IMR-90 (cell line): Measurements from ENCODE around the gene RPTOR. TPM values are rescaled to one million over a fixed set of nuclear protein-coding genes. Genes with fewer than 3 reads are reported as not detected.

ENCODE experiments used
- ATAC-seq: fragments of 200-7000 bp; cut with Tn5 transposase; 2 replicates; pipeline ENCODE4 v1.9.1; 2020; ENCODE audit warnings: low read depth, mild to moderate bottlenecking, moderate library complexity
- BruUV-seq: library from RNA; stranded (reverse); fragments of 400-500 nt; replicated peaks from 2 replicates; lab custom pipeline; 2021; lab: Mats Ljungman, UMichigan
- CTCF ChIA-PET: fragments of 300-600 bp; formaldehyde crosslinking; extraction: SDS; loops from one replicate; lab custom pipeline; 2021; ENCODE audit warnings: antibody characterized with exemption; lab: Yijun Ruan, JAX
- POLR2A ChIA-PET: fragments of 300-600 bp; sonication (Branson Sonifier 250); formaldehyde crosslinking; loops from one replicate; lab custom pipeline; 2022; ENCODE audit warnings: antibody characterized with exemption; ENCODE audit not compliant: unreplicated experiment; lab: Charles Lee
- DNase-seq: peaks from one replicate; pipeline ENCODE4 v3.0.0; 2013
- H2AFZ ChIP-seq: replicated peaks from 2 replicates; pipeline ENCODE3; 2013; ENCODE audit warnings: low read length, mild to moderate bottlenecking; ENCODE audit not compliant: poor library complexity
- H2AK5ac ChIP-seq: 2 replicates; pipeline ENCODE4 v1.6.1; 2013; ENCODE audit warnings: low read depth, low read length, inconsistent platforms
- H2AK9ac ChIP-seq: replicated peaks from 2 replicates; pipeline ENCODE3; 2013; ENCODE audit warnings: mild to moderate bottlenecking, low read depth, low read length, moderate library complexity; ENCODE audit not compliant: poor library complexity
- H2BK120ac ChIP-seq: 2 replicates; pipeline ENCODE4 v1.6.1; 2013; ENCODE audit warnings: low read depth, low read length, inconsistent platforms
- H2BK15ac ChIP-seq: 3 replicates; pipeline ENCODE4 v1.6.1; 2013; ENCODE audit warnings: low read depth, low read length, inconsistent platforms
- H2BK20ac ChIP-seq: 2 replicates; pipeline ENCODE4 v1.6.1; 2013; ENCODE audit warnings: low read depth, mild to moderate bottlenecking, inconsistent platforms, low read length, moderate library complexity
- H2BK5ac ChIP-seq: 2 replicates; pipeline ENCODE4 v1.6.1; 2013; ENCODE audit warnings: mild to moderate bottlenecking, low read depth, low read length, inconsistent platforms; ENCODE audit not compliant: poor library complexity, severe bottlenecking
- H3K14ac ChIP-seq: replicated peaks from 2 replicates; pipeline ENCODE4 v1.6.1; 2013; ENCODE audit warnings: low read depth, low read length, inconsistent platforms
- H3K18ac ChIP-seq: 2 replicates; pipeline ENCODE4 v1.6.1; 2013; ENCODE audit warnings: low read depth, low read length, control low read depth
- H3K23ac ChIP-seq: 2 replicates; pipeline ENCODE4 v1.6.1; 2013; ENCODE audit warnings: low read depth, low read length, inconsistent platforms
- H3K27ac ChIP-seq: 2 replicates; pipeline ENCODE4 v1.5.1; 2013; ENCODE audit warnings: mild to moderate bottlenecking, control low read depth, low read length; ENCODE audit not compliant: insufficient read depth
- H3K27me3 ChIP-seq: 2 replicates; pipeline ENCODE4 v1.6.1; 2013; ENCODE audit warnings: low read length; ENCODE audit not compliant: control insufficient read depth, insufficient read depth
- H3K36me3 ChIP-seq: 2 replicates; pipeline ENCODE4 v1.6.1; 2013; ENCODE audit warnings: low read length, mixed read lengths; ENCODE audit not compliant: control insufficient read depth, insufficient read depth
- H3K4ac ChIP-seq: 2 replicates; pipeline ENCODE4 v1.6.1; 2013; ENCODE audit warnings: low read depth, low read length, inconsistent platforms
- H3K4me1 ChIP-seq: 2 replicates; pipeline ENCODE4 v1.6.1; 2013; ENCODE audit warnings: low read length, mixed read lengths; ENCODE audit not compliant: control insufficient read depth, insufficient read depth
- H3K4me2 ChIP-seq: 2 replicates; pipeline ENCODE4 v1.6.1; 2013; ENCODE audit warnings: low read depth, mild to moderate bottlenecking, control low read depth, low read length, moderate library complexity
- H3K4me3 ChIP-seq: 2 replicates; pipeline ENCODE4 v1.5.1; 2013; ENCODE audit warnings: low read depth, mild to moderate bottlenecking, control low read depth, low read length, moderate library complexity; ENCODE audit not compliant: insufficient read depth
- H3K56ac ChIP-seq: 2 replicates; pipeline ENCODE4 v1.6.1; 2013; ENCODE audit warnings: low read length, inconsistent platforms; ENCODE audit not compliant: insufficient read depth; ENCODE audit errors: extremely low read depth
- H3K79me1 ChIP-seq, 2 experiments: 2 replicates each; pipeline ENCODE4 v1.6.1; 2013; ENCODE audit warnings: low read length in 2 of 2, inconsistent platforms in 1 of 2, low read depth in 1 of 2
- H3K9ac ChIP-seq: 2 replicates; pipeline ENCODE4 v1.6.1; 2013; ENCODE audit warnings: low read depth, low read length, control low read depth
- H3K9me1 ChIP-seq: 2 replicates; pipeline ENCODE4 v1.6.1; 2013; ENCODE audit warnings: low read length, inconsistent platforms; ENCODE audit not compliant: insufficient read depth
- H3K9me3 ChIP-seq: 2 replicates; pipeline ENCODE4 v1.6.1; 2013; ENCODE audit warnings: low read length; ENCODE audit not compliant: control insufficient read depth, insufficient read depth
- H4K20me1 ChIP-seq: 2 replicates; pipeline ENCODE4 v1.6.1; 2013; ENCODE audit warnings: low read length, inconsistent platforms; ENCODE audit not compliant: insufficient read depth
- H4K5ac ChIP-seq: 2 replicates; pipeline ENCODE4 v1.6.1; 2013; ENCODE audit warnings: mild to moderate bottlenecking, low read depth, low read length, control low read depth
- H4K8ac ChIP-seq, 2 experiments: 2 replicates each; pipeline ENCODE4 v1.6.1; 2013; ENCODE audit warnings: low read depth in 2 of 2, low read length in 2 of 2, control low read depth in 1 of 2, inconsistent platforms in 1 of 2
- H4K91ac ChIP-seq: 2 replicates; pipeline ENCODE4 v1.6.1; 2013; ENCODE audit warnings: low read depth, low read length, inconsistent platforms; ENCODE audit not compliant: insufficient read depth
- BHLHE40 ChIP-seq: fragments of 150-350 bp; IDR thresholded peaks from 2 replicates; pipeline ENCODE4 v1.6.1; 2016; ENCODE audit warnings: mild to moderate bottlenecking, low read depth, low read length
- CEBPB ChIP-seq: IDR thresholded peaks from 2 replicates; pipeline ENCODE4 v1.6.1; 2012; ENCODE audit warnings: low read depth, low read length, improper control_type of control experiment
- CTCF ChIP-seq: conservative IDR thresholded peaks from 2 replicates; pipeline ENCODE4 v1.5.1; 2012; ENCODE audit warnings: mild to moderate bottlenecking, low read depth, low read length, improper control_type of control experiment
- FOS ChIP-seq: fragments of 150-350 bp; IDR thresholded peaks from 2 replicates; pipeline ENCODE4 v1.6.1; 2016; ENCODE audit warnings: low read depth, low read length
- MAFK ChIP-seq: IDR thresholded peaks from 2 replicates; pipeline ENCODE4 v1.6.1; 2012; ENCODE audit warnings: low read depth, low read length, improper control_type of control experiment
- NFE2L2 ChIP-seq: fragments of 150-350 bp; IDR thresholded peaks from 2 replicates; pipeline ENCODE4 v1.6.1; 2016; ENCODE audit warnings: low read depth, mild to moderate bottlenecking, low read length
- POLR2A ChIP-seq: IDR thresholded peaks from 2 replicates; pipeline ENCODE4 v1.6.1; 2012; ENCODE audit warnings: mild to moderate bottlenecking, low read depth, low read length
- RAD21 ChIP-seq: IDR thresholded peaks from 2 replicates; pipeline ENCODE4 v1.6.1; 2012; ENCODE audit warnings: low read length, improper control_type of control experiment
- SMC3 ChIP-seq: fragments of 150-350 bp; IDR thresholded peaks from 2 replicates; pipeline ENCODE4 v1.6.1; 2016; ENCODE audit warnings: low read depth, mild to moderate bottlenecking, antibody characterized with exemption, low read length, moderate library complexity
- WGBS, 2 experiments: methylation state at CpG; one replicate each; pipeline versions ENCODE4 v1.1.5 to v1.1.7; 2013; ENCODE audit warnings: missing lambda C conversion rate in 2 of 2; ENCODE audit not compliant: insufficient read length in 1 of 2; ENCODE audit errors: extremely low coverage in 2 of 2; 5-methylcytosine and 5-hydroxymethylcytosine counted together
- dilution Hi-C: fragments of 300-500 bp; cut with HindIII; formaldehyde crosslinking; loops from one replicate; pipeline ENCODE4 v1.14.3; 2018; ENCODE audit warnings: low sequenced_read_pairs; ENCODE audit not compliant: unreplicated experiment
- in situ Hi-C: fragments of 300-500 bp; cut with MboI; formaldehyde crosslinking; loops from 3 replicates; pipeline ENCODE4 v1.14.3; 2019; ENCODE audit warnings: low sequenced_read_pairs, inconsistent platforms, mixed read lengths
- intact Hi-C: fragments of 100-400 bp; cut with micrococcal nuclease; formaldehyde crosslinking; loops from 2 replicates; pipeline ENCODE4 v1.10.0; 2022
- polyA plus RNA-seq, 3 experiments: library from polyadenylated mRNA; depleted of rRNA; stranded (reverse); fragments of >200 nt; gene quantifications; 2 replicates each; pipeline ENCODE4 v1.2.3, GENCODE V29; 2012; ENCODE audit warnings: low replicate concordance in 1 of 3
- total RNA-seq: library from RNA; depleted of rRNA; stranded (reverse); fragments of >200 nt; gene quantifications from 2 replicates; pipeline ENCODE4 v1.2.3, GENCODE V29; 2012

Gene RPTOR
- total and polyA plus RNA-seq, 2 of the 4 experiments (the other 2 are of a cell fraction): 10.8 to 14.7 TPM

DNA sequence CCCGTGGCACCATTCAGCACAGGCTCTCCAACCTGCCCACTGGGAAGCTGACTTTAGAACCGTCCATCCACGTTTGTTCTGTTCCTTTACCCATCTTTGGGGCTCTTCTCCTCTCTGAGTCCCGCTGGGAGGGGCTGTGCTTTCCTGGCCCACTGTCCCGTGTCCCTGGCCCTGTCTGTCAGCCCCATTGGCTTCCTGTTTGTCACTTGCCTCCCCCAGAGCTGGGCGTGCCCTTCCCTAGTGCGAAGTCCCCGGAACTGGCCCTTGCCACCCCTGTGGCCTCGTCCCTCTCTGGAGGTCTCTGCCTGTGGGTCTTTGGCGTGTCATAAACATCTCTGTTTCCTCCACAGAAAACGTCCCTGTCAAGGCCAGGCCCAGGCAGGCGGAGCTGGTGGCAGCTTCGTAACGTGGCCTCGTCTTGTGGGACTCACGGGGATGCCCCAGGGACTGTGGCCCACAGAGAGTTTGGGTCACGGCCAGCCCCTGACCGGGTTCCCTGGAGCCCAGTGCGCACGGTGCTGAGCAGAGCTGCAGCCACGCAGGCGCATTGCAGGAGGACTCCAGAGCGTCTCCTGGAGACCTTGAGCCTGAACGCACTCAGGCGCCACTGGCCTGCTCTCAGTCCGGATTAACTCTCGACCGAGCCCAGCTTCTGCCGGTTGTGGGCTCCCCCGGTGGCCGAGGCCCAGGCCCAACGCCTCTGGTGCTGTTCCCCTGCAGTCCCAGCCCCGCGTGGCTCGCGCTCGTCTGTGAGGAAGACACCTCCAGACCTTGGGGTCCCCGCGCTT, 454.3 kb downstream of the RPTOR start:
- WGBS, 2 experiments: 91% methylated on average over 27 of the region's 39 CpGs; no CpG with 5 or more reads in 1 of the 2 experiments
- intact Hi-C loops (no loop called here), in situ Hi-C loops (no loop called here), dilution Hi-C loops (no loop called here)
- no peak overlapping the region for H3K23ac ChIP-seq
- no peak overlapping the region for H4K8ac ChIP-seq
- no TSS peak for BruUV-seq
- peaks cover 5% of the 10 kb centered on the region for H3K4me1 ChIP-seq
- H2BK5ac ChIP-seq: no peak overlapping the region
- no peak overlapping the region for H4K5ac ChIP-seq
- no peak overlapping the region for H3K14ac ChIP-seq
- no peak overlapping the region for H3K9ac ChIP-seq
- no peak overlapping the region for H3K56ac ChIP-seq
- no peak overlapping the region for H3K27ac ChIP-seq
- H2AFZ ChIP-seq: no peak overlapping the region
- no peak overlapping the region for H2BK15ac ChIP-seq
- peaks cover 7% of the 10 kb centered on the region for H3K27me3 ChIP-seq
- H2BK20ac ChIP-seq: no peak overlapping the region
- H3K18ac ChIP-seq: no peak overlapping the region
- DNase-seq (no peak), ATAC-seq (no peak)
- peaks cover 7% of the 10 kb centered on the region; the same call in 1 of the 2 replicates for H4K20me1 ChIP-seq
- CTCF ChIA-PET: no interaction called here
- no peaks in the 10 kb centered on the region for H3K9me3 ChIP-seq
- H2AK5ac ChIP-seq: no peak overlapping the region
- no peak overlapping the region for H3K4me3 ChIP-seq
- POLR2A ChIA-PET: no interaction called here
- H2BK120ac ChIP-seq: no peak overlapping the region
- H3K9me1 ChIP-seq: no peaks in the 10 kb centered on the region
- TF ChIP-seq CTCF (no peak), POLR2A (no peak), CEBPB (no peak), MAFK (no peak), BHLHE40 (no peak), RAD21 (no peak), FOS (no peak), NFE2L2 (no peak), SMC3 (no peak)
- peaks cover 49% of the 10 kb centered on the region for H3K36me3 ChIP-seq
- no peak overlapping the region for H2AK9ac ChIP-seq
- no peak overlapping the region for H4K91ac ChIP-seq
- H3K4me2 ChIP-seq: no peak overlapping the region
- peaks cover 0 to 7% of the 10 kb centered on the region in 2 experiments; a peak in 1 of 4 replicates for H3K79me1 ChIP-seq
- H3K4ac ChIP-seq: no peak overlapping the region
